HEK293 (cell line): Measurements from ENCODE around the gene NFIC.

Experiments
- BCL11A ChIP-seq: fragments of 450-650 bp; formaldehyde crosslinking; IDR thresholded peaks from 2 replicates; pipeline ENCODE4 v1.5.1; 2016; ENCODE audit warnings: low read depth, missing biosample characterization, missing genetic modification characterization
- CTCF ChIP-seq: fragments of 450-650 bp; formaldehyde crosslinking; IDR thresholded peaks from 2 replicates; pipeline ENCODE4 v1.5.1; 2016; ENCODE audit warnings: missing biosample characterization, missing genetic modification characterization
- REST ChIP-seq: fragments of 450-650 bp; formaldehyde crosslinking; IDR thresholded peaks from 2 replicates; pipeline ENCODE4 v1.5.1; 2016; ENCODE audit warnings: missing biosample characterization, missing genetic modification characterization
- SP3 ChIP-seq: fragments of 450-650 bp; formaldehyde crosslinking; IDR thresholded peaks from 2 replicates; pipeline ENCODE4 v1.5.1; 2016; ENCODE audit warnings: missing biosample characterization, missing genetic modification characterization
- ZBTB1 ChIP-seq: fragments of 450-650 bp; formaldehyde crosslinking; IDR thresholded peaks from 2 replicates; pipeline ENCODE4 v1.5.1; 2016; ENCODE audit warnings: missing biosample characterization, missing genetic modification characterization
- ZBTB7A ChIP-seq: fragments of 450-650 bp; formaldehyde crosslinking; IDR thresholded peaks from 2 replicates; pipeline ENCODE4 v1.5.1; 2016; ENCODE audit warnings: low read depth, missing biosample characterization, missing genetic modification characterization
- ZNF140 ChIP-seq: fragments of 450-650 bp; formaldehyde crosslinking; IDR thresholded peaks from 2 replicates; pipeline ENCODE4 v1.5.1; 2016; ENCODE audit warnings: missing biosample characterization, missing genetic modification characterization
- ZNF350 ChIP-seq: fragments of 450-650 bp; formaldehyde crosslinking; IDR thresholded peaks from 2 replicates; pipeline ENCODE4 v1.5.0; 2017; ENCODE audit warnings: missing biosample characterization, mild to moderate bottlenecking, missing genetic modification characterization
- ZNF366 ChIP-seq: fragments of 450-650 bp; formaldehyde crosslinking; conservative IDR thresholded peaks from 2 replicates; pipeline ENCODE4 v1.5.1; 2016; ENCODE audit warnings: missing biosample characterization, missing genetic modification characterization
- ZNF423 ChIP-seq: fragments of 450-650 bp; formaldehyde crosslinking; IDR thresholded peaks from 2 replicates; pipeline ENCODE4 v1.5.1; 2016; ENCODE audit warnings: missing biosample characterization, missing genetic modification characterization
- ZNF707 ChIP-seq: fragments of 450-650 bp; formaldehyde crosslinking; IDR thresholded peaks from 2 replicates; pipeline ENCODE4 v1.5.1; 2016; ENCODE audit warnings: missing biosample characterization, missing genetic modification characterization

DNA sequence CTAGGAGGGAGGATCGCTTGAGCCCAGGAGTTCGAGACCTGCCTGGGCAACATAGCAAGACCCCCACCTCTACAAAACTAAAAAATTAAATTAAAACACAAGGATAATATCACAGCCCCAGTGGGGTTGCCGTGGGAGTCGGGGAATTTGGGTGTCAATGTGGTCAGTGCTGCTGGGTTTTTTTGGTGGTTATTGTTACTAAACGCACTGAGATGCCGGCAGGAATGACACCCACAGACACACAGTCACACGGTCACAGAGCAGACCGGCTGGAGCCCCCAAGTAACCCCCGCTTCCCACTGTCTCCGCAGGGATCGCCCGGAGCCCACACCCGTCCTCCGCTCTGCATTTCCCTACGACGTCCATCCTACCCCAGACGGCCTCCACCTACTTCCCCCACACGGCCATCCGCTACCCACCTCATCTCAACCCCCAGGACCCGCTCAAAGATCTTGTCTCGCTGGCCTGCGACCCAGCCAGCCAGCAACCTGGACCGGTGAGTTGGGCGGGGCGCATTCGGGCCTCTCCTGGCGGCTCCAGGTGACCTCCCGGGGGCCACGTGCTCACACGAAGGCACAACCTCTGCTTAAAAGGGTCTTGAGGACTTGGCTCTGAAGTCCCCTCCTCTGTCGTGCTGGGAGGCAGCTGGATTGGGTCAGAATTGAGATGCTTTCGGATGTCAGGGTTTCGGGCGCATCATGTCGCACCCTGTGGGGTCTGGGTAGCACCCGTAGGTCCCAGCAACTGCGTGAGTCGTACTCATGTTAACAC lies 86.0 kb downstream of the NFIC start:
- TF ChIP-seq REST (tag by site-specific recombination) (no peak), BCL11A (tag by site-specific recombination) (no peak), ZBTB1 (tag by site-specific recombination) (no peak), ZNF366 (tag by site-specific recombination) (no peak), CTCF (tag by site-specific recombination) (no peak), ZBTB7A (tag by site-specific recombination) (no peak), ZNF140 (no peak), ZNF707 (tag by site-specific recombination) (no peak), ZNF350 (tag by site-specific recombination) (no peak), ZNF423 (no peak), SP3 (no peak)
